KMS-11 (cell line): Measurements from ENCODE around the gene YY1.

Experiments used
- H2AFZ ChIP-seq: fragments of 200-600 bp; sonication (generic); 2 replicates; pipeline ENCODE4 v1.6.1; 2016; ENCODE audit warnings: antibody characterized with exemption, mixed run types, low read depth
- H3K27ac ChIP-seq: fragments of 200-600 bp; sonication (generic); 2 replicates; pipeline ENCODE4 v1.6.1; 2016; ENCODE audit warnings: mild to moderate bottlenecking, mixed run types
- H3K27me3 ChIP-seq: fragments of 200-600 bp; sonication (generic); 2 replicates; pipeline ENCODE4 v1.6.1; 2017; ENCODE audit warnings: mild to moderate bottlenecking, low read depth, mixed run types, moderate library complexity; ENCODE audit not compliant: insufficient read depth
- H3K36me3 ChIP-seq: fragments of 200-600 bp; sonication (generic); 2 replicates; pipeline ENCODE4 v1.6.1; 2017; ENCODE audit warnings: mild to moderate bottlenecking, mixed run types; ENCODE audit not compliant: insufficient read depth
- H3K4me1 ChIP-seq: fragments of 200-600 bp; sonication (generic); 2 replicates; pipeline ENCODE4 v1.6.1; 2016; ENCODE audit warnings: mild to moderate bottlenecking, low read depth, mixed run types; ENCODE audit not compliant: poor library complexity, severe bottlenecking
- H3K4me2 ChIP-seq: fragments of 200-600 bp; sonication (generic); 2 replicates; pipeline ENCODE4 v1.7.0; 2016; ENCODE audit warnings: mild to moderate bottlenecking, mixed run types
- H3K4me3 ChIP-seq: fragments of 200-600 bp; sonication (generic); IDR thresholded peaks from 2 replicates; pipeline ENCODE4 v1.6.1; 2017; ENCODE audit warnings: low read depth, low read length, mixed read lengths; ENCODE audit not compliant: insufficient read depth
- H3K79me2 ChIP-seq: fragments of 200-600 bp; sonication (generic); 2 replicates; pipeline ENCODE4 v1.6.1; 2016; ENCODE audit warnings: low read depth, mixed run types; ENCODE audit not compliant: insufficient read depth
- H3K9ac ChIP-seq: fragments of 200-600 bp; sonication (generic); 2 replicates; pipeline ENCODE4 v1.6.1; 2016; ENCODE audit warnings: mild to moderate bottlenecking, mixed run types
- H4K20me1 ChIP-seq: fragments of 200-600 bp; sonication (generic); 2 replicates; pipeline ENCODE4 v1.6.1; 2016; ENCODE audit warnings: mild to moderate bottlenecking, mixed run types; ENCODE audit not compliant: insufficient read depth
- TF ChIP-seq, protein P1 (sequence below): fragments of 200-600 bp; sonication (generic); conservative IDR thresholded peaks from 2 replicates; pipeline ENCODE4 v1.6.1; 2017; ENCODE audit warnings: low read depth, mild to moderate bottlenecking, antibody characterized with exemption, low read length, moderate library complexity, mixed read lengths

Gene YY1

DNA sequence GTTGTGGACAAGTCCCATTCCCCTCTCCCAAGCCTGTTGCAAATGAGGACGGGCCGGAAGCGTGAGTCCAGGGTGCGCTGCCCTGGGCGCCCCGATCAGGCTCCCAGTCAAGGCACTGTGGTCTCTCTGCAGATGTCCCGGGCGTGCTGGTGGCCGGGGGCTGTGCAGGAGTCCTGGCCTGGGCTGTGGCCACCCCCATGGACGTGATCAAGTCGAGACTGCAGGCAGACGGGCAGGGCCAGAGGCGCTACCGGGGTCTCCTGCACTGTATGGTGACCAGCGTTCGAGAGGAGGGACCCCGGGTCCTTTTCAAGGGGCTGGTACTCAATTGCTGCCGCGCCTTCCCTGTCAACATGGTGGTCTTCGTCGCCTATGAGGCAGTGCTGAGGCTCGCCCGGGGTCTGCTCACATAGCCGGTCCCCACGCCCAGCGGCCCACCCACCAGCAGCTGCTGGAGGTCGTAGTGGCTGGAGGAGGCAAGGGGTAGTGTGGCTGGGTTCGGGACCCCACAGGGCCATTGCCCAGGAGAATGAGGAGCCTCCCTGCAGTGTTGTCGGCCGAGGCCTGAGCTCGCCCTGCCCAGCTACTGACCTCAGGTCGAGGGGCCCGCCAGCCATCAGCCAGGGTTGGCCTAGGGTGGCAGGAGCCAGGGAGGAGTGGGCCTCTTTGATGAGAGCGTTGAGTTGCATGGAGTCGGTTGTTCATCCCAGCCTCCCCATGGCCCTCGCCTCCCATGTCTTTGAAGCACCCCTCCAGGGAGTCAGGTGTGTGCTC lies 90.5 kb downstream of the YY1 start:
- H3K4me3 ChIP-seq = no peak overlapping the region
- H3K27me3 ChIP-seq = no peaks in the 10 kb centered on the region
- H3K79me2 ChIP-seq = no peaks in the 10 kb centered on the region
- H2AFZ ChIP-seq = no peak overlapping the region
- no peak overlapping the region for H3K27ac ChIP-seq
- H3K4me2 ChIP-seq = no peak overlapping the region
- H3K36me3 ChIP-seq = no peaks in the 10 kb centered on the region
- no peaks in the 10 kb centered on the region for H4K20me1 ChIP-seq
- no peaks in the 10 kb centered on the region for H3K4me1 ChIP-seq
- H3K9ac ChIP-seq = no peak overlapping the region
- TF ChIP-seq, protein P1, sequence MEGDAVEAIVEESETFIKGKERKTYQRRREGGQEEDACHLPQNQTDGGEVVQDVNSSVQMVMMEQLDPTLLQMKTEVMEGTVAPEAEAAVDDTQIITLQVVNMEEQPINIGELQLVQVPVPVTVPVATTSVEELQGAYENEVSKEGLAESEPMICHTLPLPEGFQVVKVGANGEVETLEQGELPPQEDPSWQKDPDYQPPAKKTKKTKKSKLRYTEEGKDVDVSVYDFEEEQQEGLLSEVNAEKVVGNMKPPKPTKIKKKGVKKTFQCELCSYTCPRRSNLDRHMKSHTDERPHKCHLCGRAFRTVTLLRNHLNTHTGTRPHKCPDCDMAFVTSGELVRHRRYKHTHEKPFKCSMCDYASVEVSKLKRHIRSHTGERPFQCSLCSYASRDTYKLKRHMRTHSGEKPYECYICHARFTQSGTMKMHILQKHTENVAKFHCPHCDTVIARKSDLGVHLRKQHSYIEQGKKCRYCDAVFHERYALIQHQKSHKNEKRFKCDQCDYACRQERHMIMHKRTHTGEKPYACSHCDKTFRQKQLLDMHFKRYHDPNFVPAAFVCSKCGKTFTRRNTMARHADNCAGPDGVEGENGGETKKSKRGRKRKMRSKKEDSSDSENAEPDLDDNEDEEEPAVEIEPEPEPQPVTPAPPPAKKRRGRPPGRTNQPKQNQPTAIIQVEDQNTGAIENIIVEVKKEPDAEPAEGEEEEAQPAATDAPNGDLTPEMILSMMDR = no peak

DNA sequence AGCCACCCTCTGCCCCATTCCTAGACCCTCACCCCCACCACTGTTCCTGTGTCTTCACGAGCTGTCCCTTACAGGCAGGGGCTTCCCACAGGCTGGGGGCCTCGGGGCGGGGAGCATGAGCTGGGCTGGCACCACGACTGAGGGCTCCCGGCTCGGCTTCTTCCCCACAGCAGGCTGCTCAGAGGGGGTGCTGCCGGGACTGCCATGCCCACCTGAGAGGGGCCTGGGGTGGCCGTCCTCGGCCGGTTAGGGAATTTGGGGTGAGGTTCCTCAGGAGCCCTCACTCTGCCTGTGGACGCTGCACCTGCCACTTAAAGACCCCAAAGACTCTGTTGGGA lies 91.0 kb downstream of the YY1 start:
- Histone ChIP-seq H3K4me2 (no peak overlapping the region), H2AFZ (no peak overlapping the region), H3K27me3 (no peaks in the 10 kb centered on the region), H3K27ac (no peak overlapping the region), H3K4me3 (no peak overlapping the region), H3K9ac (no peak overlapping the region), H3K4me1 (no peaks in the 10 kb centered on the region), H3K36me3 (no peaks in the 10 kb centered on the region), H4K20me1 (no peaks in the 10 kb centered on the region), H3K79me2 (no peaks in the 10 kb centered on the region)
- TF ChIP-seq, protein P1 = no peak

DNA sequence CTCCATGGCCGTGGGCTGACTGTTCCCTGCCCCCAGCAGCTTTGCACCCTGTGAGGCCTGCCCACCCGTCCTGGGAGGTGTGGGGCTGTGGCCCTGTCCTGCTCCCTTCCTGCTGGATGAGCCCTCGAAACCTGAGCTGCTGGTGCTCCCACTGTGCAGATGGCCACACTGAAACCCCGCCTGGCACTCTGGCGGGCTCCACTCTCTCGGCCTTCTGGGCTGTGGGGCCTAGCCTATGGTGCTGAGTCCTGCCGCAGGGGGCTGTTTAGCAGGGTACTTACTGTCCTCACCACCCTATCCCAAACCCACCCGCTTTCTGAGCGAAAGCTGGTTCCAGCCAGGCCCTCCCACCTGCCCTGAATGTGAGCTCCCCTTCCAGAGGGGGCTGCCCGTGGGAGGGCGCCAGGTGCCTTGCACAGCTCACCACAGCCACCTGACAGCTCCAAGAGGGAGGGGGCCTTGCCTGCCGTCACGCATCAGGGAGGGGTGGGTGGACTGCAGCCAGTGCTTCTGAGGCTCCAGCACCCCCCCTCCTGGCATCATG lies 91.5 kb downstream of the YY1 start:
- no peak overlapping the region for H3K4me2 ChIP-seq
- no peak overlapping the region for H2AFZ ChIP-seq
- H3K4me1 ChIP-seq = no peaks in the 10 kb centered on the region
- no peak overlapping the region for H3K9ac ChIP-seq
- no peaks in the 10 kb centered on the region for H3K79me2 ChIP-seq
- H4K20me1 ChIP-seq = no peaks in the 10 kb centered on the region
- no peak overlapping the region for H3K4me3 ChIP-seq
- no peaks in the 10 kb centered on the region for H3K27me3 ChIP-seq
- TF ChIP-seq, protein P1 = no peak
- H3K36me3 ChIP-seq = no peaks in the 10 kb centered on the region
- H3K27ac ChIP-seq = no peak overlapping the region

DNA sequence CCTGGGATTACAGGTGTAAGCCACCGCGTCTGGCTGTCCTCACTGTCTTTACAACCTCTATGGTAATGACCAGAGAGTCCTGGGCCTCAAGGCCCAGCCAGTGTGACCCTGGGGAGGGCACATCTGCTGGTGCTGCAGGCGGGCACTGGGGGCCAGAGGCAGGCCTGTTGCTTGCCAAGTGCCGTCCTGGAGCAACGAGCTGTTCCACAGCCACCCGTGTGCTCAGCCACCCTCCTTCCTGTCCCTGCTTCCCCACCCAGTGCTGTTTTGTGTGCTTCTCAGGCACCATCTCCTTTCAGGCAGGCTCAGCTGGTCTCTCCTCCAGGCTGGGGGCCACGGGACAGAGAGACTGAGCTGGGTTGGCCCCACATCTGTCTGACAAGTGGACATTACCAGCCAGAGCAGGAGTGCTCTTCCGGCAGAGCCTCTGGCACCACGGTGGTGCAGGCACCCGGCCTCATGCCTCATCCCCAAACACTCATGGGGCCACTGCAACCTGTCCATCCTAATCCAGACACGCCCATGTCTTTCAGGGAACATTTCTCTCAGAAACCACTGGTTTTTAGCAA lies 93.2 kb downstream of the YY1 start:
- no peak overlapping the region for H3K4me2 ChIP-seq
- H3K27me3 ChIP-seq = no peaks in the 10 kb centered on the region
- no peaks in the 10 kb centered on the region for H4K20me1 ChIP-seq
- no peak overlapping the region for H3K4me3 ChIP-seq
- TF ChIP-seq, protein P1 = no peak
- no peaks in the 10 kb centered on the region for H3K4me1 ChIP-seq
- H3K36me3 ChIP-seq = no peaks in the 10 kb centered on the region
- no peaks in the 10 kb centered on the region for H3K79me2 ChIP-seq
- no peak overlapping the region for H2AFZ ChIP-seq
- no peak overlapping the region for H3K9ac ChIP-seq
- H3K27ac ChIP-seq = no peak overlapping the region
